H1 (cell line): ENCODE measurements around the gene PIK3R5. TPM values are rescaled to one million over a fixed set of nuclear protein-coding genes. Genes with fewer than 3 reads are reported as not detected.

ENCODE experiments used
- CTCF ChIA-PET: fragments of 300-600 bp; sonication (Branson Sonifier 250); formaldehyde crosslinking; loops from one replicate; lab custom pipeline; 2021; ENCODE audit not compliant: partially characterized antibody; lab: Charles Lee
- POLR2A ChIA-PET: fragments of 300-600 bp; sonication (Branson Sonifier 250); formaldehyde crosslinking; loops from one replicate; lab custom pipeline; 2021; ENCODE audit warnings: inconsistent platforms; ENCODE audit not compliant: partially characterized antibody; lab: Charles Lee
- DNase-seq, 2 experiments: peaks; one replicate each; pipeline versions ENCODE4 v3.0.0 to v3.0.0-alpha.2; 2010 to 2022; ENCODE audit warnings: low spot score in 2 of 2, low read depth in 1 of 2, mixed read lengths in 1 of 2
- FAIRE-seq: peaks from 2 replicates; lab custom pipeline; 2011; peaks lifted over from hg19 to GRCh38; lab: Jason Lieb, UNC
- H2AFZ ChIP-seq: 2 replicates; pipeline ENCODE4 v1.8.1; 2012; ENCODE audit warnings: low read length, inconsistent platforms
- H2AK5ac ChIP-seq: 2 replicates; pipeline ENCODE4 v1.6.1; 2013; ENCODE audit warnings: low read depth, low read length
- H2BK120ac ChIP-seq: replicated peaks from 2 replicates; pipeline ENCODE3; 2013; ENCODE audit warnings: low read depth, low read length, inconsistent platforms
- H2BK12ac ChIP-seq: 2 replicates; pipeline ENCODE4 v1.6.1; 2013; ENCODE audit warnings: low read depth, low read length
- H2BK15ac ChIP-seq: 2 replicates; pipeline ENCODE4 v1.6.1; 2013; ENCODE audit warnings: low read length
- H2BK20ac ChIP-seq: 2 replicates; pipeline ENCODE4 v1.6.1; 2013; ENCODE audit warnings: low read length
- H2BK5ac ChIP-seq: 2 replicates; pipeline ENCODE4 v1.6.1; 2013; ENCODE audit warnings: low read depth, low read length
- H3K14ac ChIP-seq: 2 replicates; pipeline ENCODE4 v1.6.1; 2013; ENCODE audit warnings: inconsistent platforms; ENCODE audit not compliant: insufficient read length
- H3K18ac ChIP-seq: 2 replicates; pipeline ENCODE4 v1.6.1; 2013; ENCODE audit warnings: low read length; ENCODE audit errors: extremely low read depth
- H3K23ac ChIP-seq: 2 replicates; pipeline ENCODE4 v1.6.1; 2013; ENCODE audit warnings: inconsistent platforms; ENCODE audit not compliant: insufficient read length
- H3K23me2 ChIP-seq: 2 replicates; pipeline ENCODE4 v1.6.1; 2013; ENCODE audit warnings: low read depth, low read length
- H3K27ac ChIP-seq: 2 replicates; pipeline ENCODE4 v1.6.1; 2011; ENCODE audit warnings: low read depth, low read length, inconsistent platforms
- H3K27me3 ChIP-seq, 4 experiments: replicated peaks in 1 of 4; 1 replicate in 1 of 4; 2 replicates in 3 of 4; pipeline versions ENCODE4 v1.6.1 to v1.8.1; 2011 to 2013; ENCODE audit warnings: low read length in 3 of 4, mild to moderate bottlenecking in 3 of 4, inconsistent platforms in 2 of 4, mixed read lengths in 2 of 4, moderate library complexity in 1 of 4; ENCODE audit not compliant: control insufficient read depth in 3 of 4, insufficient read depth in 3 of 4; ENCODE audit errors: extremely low read depth in 1 of 4
- H3K36me3 ChIP-seq, 4 experiments: 2 replicates each; pipeline versions ENCODE4 v1.6.1 to v1.8.1; 2011 to 2013; ENCODE audit warnings: mild to moderate bottlenecking in 4 of 4, low read length in 3 of 4, moderate library complexity in 2 of 4, control low read depth in 1 of 4, inconsistent platforms in 1 of 4; ENCODE audit not compliant: insufficient read depth in 4 of 4, control insufficient read depth in 2 of 4
- H3K4ac ChIP-seq: replicated peaks from 2 replicates; pipeline ENCODE3; 2013; ENCODE audit warnings: low read length, low read depth, mixed read lengths, inconsistent platforms; ENCODE audit not compliant: insufficient read length
- H3K4me1 ChIP-seq, 4 experiments: replicated peaks in 1 of 4; 1 replicate in 1 of 4; 2 replicates in 3 of 4; pipeline versions ENCODE4 v1.6.1 to v1.8.1; 2011 to 2013; ENCODE audit warnings: low read length in 3 of 4, inconsistent platforms in 2 of 4, mixed read lengths in 1 of 4; ENCODE audit not compliant: insufficient read depth in 4 of 4, control insufficient read depth in 3 of 4
- H3K4me2 ChIP-seq, 2 experiments: 2 replicates each; pipeline versions ENCODE4 v1.6.1 to v1.8.1; 2011 to 2013; ENCODE audit warnings: low read depth in 2 of 2, low read length in 2 of 2, control low read depth in 1 of 2, inconsistent platforms in 1 of 2, mild to moderate bottlenecking in 1 of 2; ENCODE audit not compliant: insufficient read depth in 1 of 2
- H3K4me3 ChIP-seq, 4 experiments: fragments of 200-600, 300-600 bp in 1 of 4; sonication (generic), shearing (Covaris generic), sonication (Bioruptor Twin) in 1 of 4; 2 replicates each; pipeline versions ENCODE4 v1.5.1 to v1.8.1; 2011 to 2016; ENCODE audit warnings: low read length in 4 of 4, low read depth in 3 of 4, control low read depth in 2 of 4, inconsistent platforms in 2 of 4, mild to moderate bottlenecking in 2 of 4, mixed read lengths in 1 of 4, moderate library complexity in 1 of 4; ENCODE audit not compliant: insufficient read depth in 2 of 4; ENCODE audit errors: extremely low read depth in 1 of 4
- H3K56ac ChIP-seq: replicated peaks from 2 replicates; pipeline ENCODE3; 2013; ENCODE audit warnings: low read depth, mild to moderate bottlenecking, mixed read lengths, low read length, inconsistent platforms; ENCODE audit not compliant: insufficient read length
- H3K79me1 ChIP-seq: 2 replicates; pipeline ENCODE4 v1.6.1; 2013; ENCODE audit warnings: low read depth, low read length, control low read depth
- H3K79me2 ChIP-seq, 2 experiments: 2 replicates each; pipeline versions ENCODE4 v1.6.1 to v1.8.1; 2012 to 2013; ENCODE audit warnings: low read length in 2 of 2, mild to moderate bottlenecking in 2 of 2, inconsistent platforms in 1 of 2; ENCODE audit not compliant: insufficient read depth in 2 of 2, control insufficient read depth in 1 of 2
- H3K9ac ChIP-seq, 4 experiments: replicated peaks in 1 of 4; 1 replicate in 1 of 4; 2 replicates in 3 of 4; pipeline versions ENCODE4 v1.6.1 to v1.8.1; 2011 to 2013; ENCODE audit warnings: low read depth in 3 of 4, low read length in 3 of 4, control low read depth in 2 of 4, mild to moderate bottlenecking in 2 of 4, moderate library complexity in 2 of 4, inconsistent platforms in 1 of 4; ENCODE audit errors: extremely low read depth in 1 of 4
- H3K9me3 ChIP-seq, 2 experiments: 2 replicates each; pipeline versions ENCODE4 v1.6.1 to v1.8.1; 2012 to 2013; ENCODE audit warnings: mild to moderate bottlenecking in 2 of 2, moderate library complexity in 2 of 2, control low read depth in 1 of 2, inconsistent platforms in 1 of 2, low read depth in 1 of 2, low read length in 1 of 2, mixed read lengths in 1 of 2; ENCODE audit not compliant: insufficient read depth in 2 of 2
- H4K20me1 ChIP-seq, 2 experiments: replicated peaks in 1 of 2; 2 replicates each; pipeline versions ENCODE3 to v1.8.1; 2011 to 2013; ENCODE audit warnings: inconsistent platforms in 2 of 2, low read length in 2 of 2, mild to moderate bottlenecking in 1 of 2; ENCODE audit not compliant: insufficient read depth in 2 of 2, control insufficient read depth in 1 of 2
- H4K5ac ChIP-seq: 2 replicates; pipeline ENCODE4 v1.6.1; 2013; ENCODE audit warnings: low read length, low read depth, mixed read lengths, inconsistent platforms; ENCODE audit not compliant: insufficient read length
- H4K8ac ChIP-seq: 2 replicates; pipeline ENCODE4 v1.8.0; 2013; ENCODE audit warnings: mild to moderate bottlenecking, moderate library complexity, low read length, inconsistent platforms; ENCODE audit not compliant: insufficient read depth; ENCODE audit errors: extremely low read depth
- H4K91ac ChIP-seq: replicated peaks from 2 replicates; pipeline ENCODE3; 2013; ENCODE audit warnings: low read length, mixed read lengths, inconsistent platforms; ENCODE audit not compliant: insufficient read length
- ASH2L ChIP-seq: fragments of 200-600, 300-600 bp; sonication (generic); IDR thresholded peaks from one replicate; pipeline ENCODE4 v1.7.1; 2017; ENCODE audit warnings: low read length
- BCL11A ChIP-seq, 2 experiments: IDR thresholded peaks; one replicate each; pipeline ENCODE4 v1.6.1; 2011; ENCODE audit warnings: low read depth in 2 of 2, low read length in 2 of 2, mild to moderate bottlenecking in 2 of 2
- CBX5 ChIP-seq: fragments of 300-800, 300-1000 bp; sonication (generic); IDR thresholded peaks from 2 replicates; pipeline ENCODE4 v1.7.1; 2016; ENCODE audit warnings: antibody characterized with exemption, low read length, low read depth
- EP300 ChIP-seq, 2 experiments: IDR thresholded peaks; 1 replicate in 1 of 2; 2 replicates in 1 of 2; pipeline ENCODE4 v1.6.1; 2011 to 2012; ENCODE audit warnings: low read depth in 2 of 2, low read length in 2 of 2, mild to moderate bottlenecking in 2 of 2, borderline replicate concordance in 1 of 2, inconsistent platforms in 1 of 2, moderate library complexity in 1 of 2
- FOSL1 ChIP-seq: IDR thresholded peaks from 2 replicates; pipeline ENCODE4 v1.6.1; 2011; ENCODE audit warnings: mild to moderate bottlenecking, low read depth, low read length, moderate library complexity; ENCODE audit not compliant: insufficient read depth
- GABPA ChIP-seq: IDR thresholded peaks from 2 replicates; pipeline ENCODE4 v1.6.1; 2011; ENCODE audit warnings: mild to moderate bottlenecking, low read length, moderate library complexity, borderline replicate concordance; ENCODE audit not compliant: insufficient read depth
- NANOG ChIP-seq: IDR thresholded peaks from 2 replicates; pipeline ENCODE4 v1.6.1; 2011; ENCODE audit warnings: low read length, low read depth, mild to moderate bottlenecking, inconsistent platforms; ENCODE audit not compliant: insufficient read depth, poor library complexity, severe bottlenecking
- POLR2A ChIP-seq, 2 experiments: IDR thresholded peaks; 1 replicate in 1 of 2; 2 replicates in 1 of 2; pipeline ENCODE4 v1.6.1; 2011; ENCODE audit warnings: low read depth in 2 of 2, low read length in 2 of 2, mild to moderate bottlenecking in 2 of 2; ENCODE audit errors: control extremely low read depth in 1 of 2
- POU5F1 ChIP-seq: IDR thresholded peaks from 2 replicates; pipeline ENCODE4 v1.6.1; 2011; ENCODE audit warnings: low read depth, mild to moderate bottlenecking, low read length, moderate library complexity
- SRF ChIP-seq: IDR thresholded peaks from 2 replicates; pipeline ENCODE4 v1.6.1; 2011; ENCODE audit warnings: mild to moderate bottlenecking, low read depth, low read length, moderate library complexity
- WGBS, 2 experiments: shearing (Covaris generic) in 1 of 2; methylation state at CpG; one replicate each; pipeline versions ENCODE4 v1.1.6 to v1.1.7; 2013 to 2015; ENCODE audit warnings: low lambda C conversion rate in 2 of 2, mixed read lengths in 2 of 2, inconsistent platforms in 1 of 2, low coverage in 1 of 2, missing lambda C conversion rate in 1 of 2; ENCODE audit not compliant: insufficient replicate concordance in 2 of 2, insufficient coverage in 1 of 2, insufficient read length in 1 of 2; ENCODE audit errors: extremely low coverage in 1 of 2, missing lambda C conversion rate in 1 of 2; 5-methylcytosine and 5-hydroxymethylcytosine counted together
- polyA plus RNA-seq, 7 experiments: library from polyadenylated mRNA; depleted of rRNA in 3 of 7; stranded (reverse) in 5 of 7; unstranded in 2 of 7; fragments of >200 nt in 5 of 7; fragments of 200-250 nt in 2 of 7; gene quantifications; 1 replicate in 5 of 7; 2 replicates in 1 of 7; 4 replicates in 1 of 7; pipeline versions ENCODE4 v1.2.1 to v1.2.3, GENCODE V29; 2011 to 2013; ENCODE audit warnings: missing spikeins in 2 of 7, mixed read lengths in 2 of 7
- total RNA-seq: library from RNA; stranded (reverse); fragmentation: NEBNext Ultra II Directional; extraction: Animal tissue kit (Norgen Biotek cat#: 25700); gene quantifications from 2 replicates; pipeline ENCODE4 v1.2.1, GENCODE V29; 2021

Gene PIK3R5
- total and polyA plus RNA-seq, 2 of the 8 experiments (the other 6 are each of a cell fraction or from before 2014, with no cell fraction given): 2.7 to 4.3 TPM

DNA sequence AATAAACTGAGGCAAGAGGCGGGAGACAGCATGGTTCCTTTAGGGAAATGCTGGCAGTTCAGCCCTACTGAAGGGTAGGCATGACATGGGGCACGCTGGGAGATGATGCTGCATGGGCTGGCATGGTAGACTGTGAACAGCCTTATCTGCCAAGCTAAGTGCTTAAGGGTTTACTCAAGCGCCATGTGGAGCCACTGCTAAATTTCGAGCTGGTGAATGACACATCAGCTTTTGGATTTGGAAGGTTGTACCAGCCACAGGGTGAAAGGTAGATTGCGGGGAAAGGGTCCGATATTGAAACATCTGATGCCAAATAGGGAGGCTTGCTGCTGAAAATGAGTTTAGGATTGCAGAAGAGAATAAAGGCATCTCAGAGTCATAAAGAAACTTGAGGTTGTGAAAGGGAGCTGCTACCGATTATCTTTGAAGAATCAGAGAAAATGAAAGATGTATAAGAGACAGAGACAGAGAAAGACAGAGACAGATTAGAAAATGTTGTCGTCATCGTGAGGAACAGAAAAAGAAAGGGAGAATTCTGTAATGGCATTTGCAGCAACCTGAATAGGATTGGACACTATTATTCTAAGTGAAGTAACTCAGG lies 16.3 kb downstream of the PIK3R5 start:
- H3K27me3 ChIP-seq: no peaks in the 10 kb centered on the region
- H4K20me1 ChIP-seq: no peaks in the 10 kb centered on the region
- FAIRE-seq (no peak), DNase-seq (no peak)
- no peak overlapping the region for H3K9ac ChIP-seq
- no peak overlapping the region for H2AFZ ChIP-seq
- no peaks in the 10 kb centered on the region for H3K79me1 ChIP-seq
- H3K4me1 ChIP-seq: no peaks in the 10 kb centered on the region
- H3K23ac ChIP-seq: no peak overlapping the region
- 86% methylated on average over 9 of the region's 9 CpGs; no CpG with 5 or more reads in 1 of the 2 experiments for WGBS, 2 experiments
- ChIA-PET POLR2A (interaction anchor here (1.1 kb wide), 1 partner anchor 14 kb away, joined by 3 read pairs; no protein-coding TSS in a partner anchor), CTCF (interaction anchor here (1.6 to 3.5 kb wide), 2 partner anchors 54 to 61 kb away, joined by 8 to 9 read pairs; no protein-coding TSS in a partner anchor)
- no peak overlapping the region for H4K91ac ChIP-seq
- H3K36me3 ChIP-seq: no peaks in the 10 kb centered on the region
- H3K4me2 ChIP-seq: no peak overlapping the region
- H2BK15ac ChIP-seq: no peak overlapping the region
- H3K79me2 ChIP-seq: no peaks in the 10 kb centered on the region
- no peak overlapping the region for H3K18ac ChIP-seq
- no peak overlapping the region for H3K56ac ChIP-seq
- H3K9me3 ChIP-seq: no peaks in the 10 kb centered on the region
- H2BK120ac ChIP-seq: no peak overlapping the region
- no peak overlapping the region for H3K14ac ChIP-seq
- H4K5ac ChIP-seq: no peak overlapping the region
- no peak overlapping the region for H2BK20ac ChIP-seq
- no peak overlapping the region for H4K8ac ChIP-seq
- no peak overlapping the region for H3K4ac ChIP-seq
- H2BK5ac ChIP-seq: no peak overlapping the region
- no peaks in the 10 kb centered on the region for H3K23me2 ChIP-seq
- H3K4me3 ChIP-seq: no peak overlapping the region
- H2BK12ac ChIP-seq: no peak overlapping the region
- no peak overlapping the region for H3K27ac ChIP-seq
- H2AK5ac ChIP-seq: no peak overlapping the region
- TF ChIP-seq GABPA: no peak
- no peak for TF ChIP-seq SRF
- no peak for TF ChIP-seq CBX5
- no peak for TF ChIP-seq POLR2A (IDR thresholded peaks at IDR 0.05; ENCODE audit: control extremely low read depth in 1 of 2, low read depth in 2 of 2, low read length in 2 of 2)
- TF ChIP-seq POU5F1: no peak
- TF ChIP-seq EP300 (IDR thresholded peaks at IDR 0.05; ENCODE audit: borderline replicate concordance in 1 of 2, low read depth in 2 of 2, low read length in 2 of 2): no peak
- TF ChIP-seq NANOG: no peak
- TF ChIP-seq ASH2L: no peak
- no peak for TF ChIP-seq FOSL1
- TF ChIP-seq BCL11A (IDR thresholded peaks at IDR 0.05; ENCODE audit: low read depth in 2 of 2, low read length in 2 of 2): no peak
